22Rv1 (cell line): Measurements from ENCODE around the gene CRY1.

ENCODE experiments used
- CTCF ChIP-seq: fragments of 450-650 bp; IDR thresholded peaks from 2 replicates; pipeline ENCODE4 v1.5.1; 2017; ENCODE audit warnings: mild to moderate bottlenecking
- ZFX ChIP-seq: fragments of 450-650 bp; IDR thresholded peaks from 2 replicates; pipeline ENCODE4 v1.6.1; 2017; ENCODE audit warnings: antibody characterized with exemption, borderline replicate concordance

DNA sequence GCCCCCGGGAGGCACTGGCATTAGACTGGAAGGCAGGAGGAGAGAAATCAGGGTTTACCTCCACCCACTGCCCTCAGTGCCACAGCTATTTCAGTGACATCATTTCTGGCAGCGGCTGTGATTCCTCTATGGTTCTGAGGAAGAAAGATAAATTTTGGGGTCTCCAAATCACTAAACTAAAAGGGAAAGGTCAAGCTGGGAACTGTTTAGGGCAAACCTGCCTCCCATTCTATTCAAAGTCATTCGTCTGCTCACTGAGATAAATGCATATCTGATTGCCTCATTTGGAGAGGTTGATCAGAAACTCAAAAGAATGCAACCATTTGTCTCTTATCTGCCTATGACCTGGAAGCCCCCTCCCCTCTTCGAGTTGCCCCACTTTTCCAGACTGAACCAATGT lies 14.0 kb upstream of the CRY1 start:
- TF ChIP-seq CTCF, result no peak
- TF ChIP-seq ZFX, result no peak
